Muscle layer of colon (tissue), 2 donors: ENCODE data around the gene UBN1.

Experiments used
- H3K27ac ChIP-seq: one replicate; pipeline ENCODE4 v1.7.0; 2013; ENCODE audit warnings: low read depth, mild to moderate bottlenecking, low read length, moderate library complexity
- H3K27me3 ChIP-seq, 2 donors: one replicate each; pipeline ENCODE4 v1.7.0; 2013; ENCODE audit warnings: low read length in 2 of 2, mild to moderate bottlenecking in 2 of 2; ENCODE audit not compliant: insufficient read depth in 2 of 2, control insufficient read depth in 1 of 2
- H3K36me3 ChIP-seq: one replicate; pipeline ENCODE4 v1.7.0; 2013; ENCODE audit warnings: mild to moderate bottlenecking, low read length; ENCODE audit not compliant: insufficient read depth
- H3K4me1 ChIP-seq: one replicate; pipeline ENCODE4 v1.7.0; 2013; ENCODE audit warnings: mild to moderate bottlenecking, low read length; ENCODE audit not compliant: insufficient read depth
- H3K4me3 ChIP-seq, 2 donors: one replicate each; pipeline ENCODE4 v1.7.0; 2013; ENCODE audit warnings: low read length in 2 of 2, low read depth in 1 of 2, mild to moderate bottlenecking in 1 of 2, moderate library complexity in 1 of 2
- H3K9ac ChIP-seq: one replicate; pipeline ENCODE4 v1.7.0; 2013; ENCODE audit warnings: low read length
- H3K9me3 ChIP-seq: one replicate; pipeline ENCODE4 v1.7.0; 2013; ENCODE audit warnings: mild to moderate bottlenecking, low read length
- donor health status: abdominal sarcoma.
- donor health status: Adenocarcinoma of cecum.

Gene UBN1

GRCh38 chr16:4866586-4866985 is 19.3 kb downstream of the UBN1 start:
- Histone ChIP-seq H3K4me3 (no peak overlapping the region), H3K27ac (no peak overlapping the region), H3K9me3 (no peaks in the 10 kb centered on the region), H3K9ac (no peak overlapping the region), H3K36me3 (peaks cover 39% of the 10 kb centered on the region), H3K27me3 (no peaks in the 10 kb centered on the region), H3K4me1 (no peaks in the 10 kb centered on the region)

GRCh38 chr16:4868026-4868425 is 20.7 kb downstream of the UBN1 start:
- Histone ChIP-seq H3K27ac (no peak overlapping the region), H3K9ac (no peak overlapping the region), H3K36me3 (peaks cover 46% of the 10 kb centered on the region), H3K27me3 (no peaks in the 10 kb centered on the region), H3K4me3 (no peak overlapping the region), H3K4me1 (no peaks in the 10 kb centered on the region), H3K9me3 (no peaks in the 10 kb centered on the region)

GRCh38 chr16:4868535-4868934 is 21.3 kb downstream of the UBN1 start:
- H3K27me3 ChIP-seq: no peaks in the 10 kb centered on the region
- H3K36me3 ChIP-seq: peaks cover 47% of the 10 kb centered on the region
- no peaks in the 10 kb centered on the region for H3K9me3 ChIP-seq
- no peak overlapping the region for H3K9ac ChIP-seq
- no peak overlapping the region for H3K4me3 ChIP-seq
- H3K27ac ChIP-seq: no peak overlapping the region
- H3K4me1 ChIP-seq: no peaks in the 10 kb centered on the region

GRCh38 chr16:4869147-4869805 is 22.0 kb downstream of the UBN1 start:
- no peak overlapping the region for H3K4me3 ChIP-seq
- no peaks in the 10 kb centered on the region for H3K4me1 ChIP-seq
- no peaks in the 10 kb centered on the region for H3K9me3 ChIP-seq
- no peak overlapping the region for H3K27ac ChIP-seq
- no peaks in the 10 kb centered on the region for H3K27me3 ChIP-seq
- peaks cover 54% of the 10 kb centered on the region for H3K36me3 ChIP-seq
- H3K9ac ChIP-seq: no peak overlapping the region

GRCh38 chr16:4870138-4870671 is 22.9 kb downstream of the UBN1 start:
- no peaks in the 10 kb centered on the region for H3K9me3 ChIP-seq
- H3K27me3 ChIP-seq: no peaks in the 10 kb centered on the region
- no peak overlapping the region for H3K9ac ChIP-seq
- H3K27ac ChIP-seq: no peak overlapping the region
- no peak overlapping the region for H3K4me3 ChIP-seq
- peaks cover 63% of the 10 kb centered on the region for H3K36me3 ChIP-seq
- H3K4me1 ChIP-seq: no peaks in the 10 kb centered on the region

GRCh38 chr16:4871071-4871470 is 23.8 kb downstream of the UBN1 start:
- Histone ChIP-seq H3K9ac (no peak overlapping the region), H3K27me3 (no peaks in the 10 kb centered on the region), H3K36me3 (peaks cover 69% of the 10 kb centered on the region), H3K27ac (no peak overlapping the region), H3K4me1 (no peaks in the 10 kb centered on the region), H3K9me3 (no peaks in the 10 kb centered on the region), H3K4me3 (no peak overlapping the region)

- Histone ChIP-seq H3K27ac (no peak overlapping the region), H3K36me3 (peaks cover 87% of the 10 kb centered on the region), H3K27me3 (no peaks in the 10 kb centered on the region), H3K9me3 (no peaks in the 10 kb centered on the region), H3K4me1 (no peaks in the 10 kb centered on the region), H3K4me3 (no peak overlapping the region), H3K9ac (no peak overlapping the region)
Measured at GRCh38 chr16:4873091-4873490, 25.8 kb downstream of the UBN1 start.

GRCh38 chr16:4874666-4875065 is 27.4 kb downstream of the UBN1 start:
- H3K4me3 ChIP-seq: no peak overlapping the region
- peaks cover 89% of the 10 kb centered on the region for H3K36me3 ChIP-seq
- H3K9ac ChIP-seq: no peak overlapping the region
- H3K27ac ChIP-seq: no peak overlapping the region
- no peaks in the 10 kb centered on the region for H3K9me3 ChIP-seq
- H3K4me1 ChIP-seq: no peaks in the 10 kb centered on the region
- no peaks in the 10 kb centered on the region for H3K27me3 ChIP-seq

GRCh38 chr16:4876646-4877379 is 29.5 kb downstream of the UBN1 start:
- Histone ChIP-seq H3K4me1 (no peaks in the 10 kb centered on the region), H3K27me3 (no peaks in the 10 kb centered on the region), H3K27ac (no peak overlapping the region), H3K36me3 (peaks cover 92% of the 10 kb centered on the region), H3K9me3 (no peaks in the 10 kb centered on the region), H3K9ac (no peak overlapping the region), H3K4me3 (no peak overlapping the region)

GRCh38 chr16:4877380-4877685 is 30.1 kb downstream of the UBN1 start:
- no peaks in the 10 kb centered on the region for H3K9me3 ChIP-seq
- peaks cover 93% of the 10 kb centered on the region for H3K36me3 ChIP-seq

GRCh38 chr16:4879049-4879448 is 31.8 kb downstream of the UBN1 start:
- H3K36me3 ChIP-seq: peaks cover 89% of the 10 kb centered on the region
- no peaks in the 10 kb centered on the region for H3K27me3 ChIP-seq
- H3K9me3 ChIP-seq: no peaks in the 10 kb centered on the region
- no peak overlapping the region for H3K4me3 ChIP-seq
- no peak overlapping the region for H3K27ac ChIP-seq
- H3K4me1 ChIP-seq: peaks cover 9% of the 10 kb centered on the region
- H3K9ac ChIP-seq: no peak overlapping the region

More at GRCh38 chr16:4877380-4877685, 30.1 kb downstream of the UBN1 start:
- Histone ChIP-seq H3K27ac (no peak overlapping the region), H3K4me3 (no peak overlapping the region), H3K4me1 (peaks cover 5% of the 10 kb centered on the region), H3K27me3 (no peaks in the 10 kb centered on the region), H3K9ac (no peak overlapping the region)
